GM12878 (cell line): ENCODE results near the gene SACM1L. TPM values are rescaled to one million over a fixed set of nuclear protein-coding genes. Genes with fewer than 3 reads are reported as not detected.

Experiments
- ATAC-seq: fragments of 200-7000 bp; cut with Tn5 transposase; 3 replicates; pipeline ENCODE4 v1.9.1; 2020; ENCODE audit warnings: mild to moderate bottlenecking, moderate library complexity
- BruUV-seq: library from RNA; stranded (reverse); fragments of 400-500 nt; replicated peaks from 2 replicates; lab custom pipeline; 2021; lab: Mats Ljungman, UMichigan
- CTCF ChIA-PET: fragments of 300-600 bp; sonication (Branson Sonifier 250); formaldehyde crosslinking; extraction: SDS; loops from one replicate; lab custom pipeline; 2021; ENCODE audit warnings: inconsistent platforms; lab: Yijun Ruan, JAX
- POLR2A ChIA-PET: fragments of 350-600 bp; formaldehyde crosslinking; extraction: SDS; loops from one replicate; lab custom pipeline; 2021; ENCODE audit warnings: inconsistent platforms; lab: Charles Lee
- RAD21 ChIA-PET: fragments of 300-600 bp; sonication (Branson Sonifier 250); formaldehyde crosslinking; loops from one replicate; lab custom pipeline; 2023; ENCODE audit warnings: antibody characterized with exemption; ENCODE audit not compliant: unreplicated experiment; lab: Charles Lee
- SMC1A ChIA-PET: fragments of 300-600 bp; sonication (Branson Sonifier 250); formaldehyde crosslinking; loops from one replicate; lab custom pipeline; 2023; ENCODE audit not compliant: unreplicated experiment, uncharacterized antibody; lab: Charles Lee
- DNase-seq: peaks from one replicate; pipeline ENCODE4 v3.0.0-alpha.2; 2011; ENCODE audit warnings: low read depth, low spot score
- FAIRE-seq: peaks from 3 replicates; lab custom pipeline; 2011; peaks lifted over from hg19 to GRCh38; lab: Jason Lieb, UNC
- H2AFZ ChIP-seq: 2 replicates; pipeline ENCODE4 v1.6.0; 2011; ENCODE audit warnings: low read depth, low read length, control low read depth; ENCODE audit not compliant: control insufficient read depth
- H3K27ac ChIP-seq: 2 replicates; pipeline ENCODE4 v1.5.1; 2011; ENCODE audit warnings: control low read depth; ENCODE audit not compliant: control insufficient read depth, insufficient read depth
- H3K27me3 ChIP-seq, 2 experiments: replicated peaks in 1 of 2; 2 replicates each; pipeline versions ENCODE4 v1.6.0 to v1.6.1; 2011; ENCODE audit warnings: low read length in 1 of 2; ENCODE audit not compliant: control insufficient read depth in 2 of 2, insufficient read depth in 2 of 2
- H3K36me3 ChIP-seq, 2 experiments: 2 replicates each; pipeline ENCODE4 v1.5.1; 2011; ENCODE audit warnings: low read length in 1 of 2; ENCODE audit not compliant: control insufficient read depth in 2 of 2, insufficient read depth in 2 of 2
- H3K4me1 ChIP-seq: 2 replicates; pipeline ENCODE4 v1.6.1; 2011; ENCODE audit warnings: mild to moderate bottlenecking, low read length, moderate library complexity, mixed read lengths; ENCODE audit not compliant: control insufficient read depth, insufficient read depth
- H3K4me2 ChIP-seq: 2 replicates; pipeline ENCODE4 v1.6.0; 2011; ENCODE audit warnings: control low read depth; ENCODE audit not compliant: control insufficient read depth, insufficient read depth
- H3K4me3 ChIP-seq: fragments of 200-600 bp; sonication (generic); 2 replicates; pipeline ENCODE4 v1.5.1; 2016
- H3K79me2 ChIP-seq: 2 replicates; pipeline ENCODE4 v1.6.0; 2011; ENCODE audit warnings: low read length; ENCODE audit not compliant: control insufficient read depth, insufficient read depth
- H3K9ac ChIP-seq: 2 replicates; pipeline ENCODE4 v1.8.0; 2011; ENCODE audit warnings: low read length, control low read depth, mixed read lengths; ENCODE audit not compliant: control insufficient read depth, insufficient read depth
- H3K9me3 ChIP-seq: replicated peaks from 3 replicates; pipeline ENCODE4 v1.5.1; 2011; ENCODE audit warnings: mild to moderate bottlenecking, low read length; ENCODE audit not compliant: control insufficient read depth, insufficient read depth
- H4K20me1 ChIP-seq: 2 replicates; pipeline ENCODE4 v1.6.0; 2011; ENCODE audit not compliant: control insufficient read depth, insufficient read depth
- BCL11A ChIP-seq: IDR thresholded peaks from 2 replicates; pipeline ENCODE4 v1.6.1; 2011; ENCODE audit warnings: low read depth, low read length
- CREB1 ChIP-seq: IDR thresholded peaks from 2 replicates; pipeline ENCODE4 v1.6.1; 2012; ENCODE audit warnings: low read depth, mild to moderate bottlenecking, inconsistent platforms
- GATAD2B ChIP-seq: fragments of 450-650 bp; conservative IDR thresholded peaks from 2 replicates; pipeline ENCODE4 v1.6.1; 2017; ENCODE audit warnings: low read depth, mild to moderate bottlenecking, moderate library complexity
- MAX ChIP-seq: IDR thresholded peaks from 2 replicates; pipeline ENCODE4 v1.6.1; 2012; ENCODE audit warnings: low read depth, low read length, improper control_type of control experiment
- RAD51 ChIP-seq: fragments of 450-650 bp; IDR thresholded peaks from 2 replicates; pipeline ENCODE4 v1.6.1; 2016; ENCODE audit warnings: moderate library complexity, mild to moderate bottlenecking, inconsistent platforms
- SMAD1 ChIP-seq: fragments of 450-650 bp; IDR thresholded peaks from 2 replicates; pipeline ENCODE4 v1.6.1; 2018; ENCODE audit warnings: mild to moderate bottlenecking, low read depth; ENCODE audit not compliant: partially characterized antibody
- WGBS: methylation state at CpG from one replicate; pipeline ENCODE4 v1.1.6; 2016; ENCODE audit warnings: low lambda C conversion rate; ENCODE audit not compliant: insufficient replicate concordance, insufficient coverage; ENCODE audit errors: missing lambda C conversion rate; 5-methylcytosine and 5-hydroxymethylcytosine counted together
- in situ Hi-C: fragments of 300-500 bp; cut with MboI; formaldehyde crosslinking; loops from 9 replicates; pipeline ENCODE4 v1.14.3; 2018; ENCODE audit warnings: mixed read lengths
- intact Hi-C: fragments of 100-400 bp; cut with micrococcal nuclease; formaldehyde crosslinking; loops from one replicate; pipeline ENCODE4 v1.14.2; 2022; ENCODE audit not compliant: unreplicated experiment
- polyA plus RNA-seq, 11 experiments: library from polyadenylated mRNA; depleted of rRNA in 4 of 11; unstranded in 6 of 11; stranded (reverse) in 5 of 11; fragments of >200 nt; fragmentation: Nextera tagmentation in 4 of 11; fragmentation: Illumina TruSeq in 1 of 11; extraction: Ambion mirVana in 4 of 11; extraction: Trizol in 1 of 11; gene quantifications; 1 replicate in 1 of 11; 2 replicates in 10 of 11; pipeline versions ENCODE4 v1.2.1 to v1.2.3, GENCODE V29; 2011 to 2016; ENCODE audit warnings: inconsistent platforms in 2 of 11, missing spikeins in 2 of 11, low read depth in 1 of 11
- total RNA-seq, 4 experiments: library from RNA; depleted of rRNA in 3 of 4; stranded (reverse); fragments of >200 nt in 3 of 4; fragmentation: Illumina TruSeq in 1 of 4; extraction: Trizol in 1 of 4; gene quantifications; 2 replicates each; pipeline versions ENCODE4 v1.2.1 to v1.2.3, GENCODE V29; 2013 to 2021

SACM1L gene
- total and polyA plus RNA-seq, 10 of the 15 experiments (the other 5 are each of a cell fraction or from before 2014, with no cell fraction given), result 16.5 to 48.3 (median 28.9) TPM

GRCh38 chr3:45647148-45647619 lies 42.0 kb upstream of the SACM1L start:
- POLR2A ChIA-PET, result no interaction called here
- Histone ChIP-seq H4K20me1 (peaks cover 11% of the 10 kb centered on the region; the same call in 1 of the 2 replicates), H3K27ac (no peak overlapping the region), H3K4me2 (no peak overlapping the region), H3K9ac (no peak overlapping the region), H3K36me3 (peaks cover 13 to 37% of the 10 kb centered on the region in 2 experiments), H3K79me2 (peaks cover 14% of the 10 kb centered on the region), H3K4me1 (no peaks in the 10 kb centered on the region), H3K4me3 (no peak overlapping the region), H3K27me3 (no peaks in the 10 kb centered on the region), H3K9me3 (no peaks in the 10 kb centered on the region; the same call in 1 of the 3 replicates), H2AFZ (no peak overlapping the region)
- no peak for ATAC-seq
- no TSS peak for BruUV-seq
- intact Hi-C loops, result no loop called here
- DNase-seq, result no peak
- RAD21 ChIA-PET, result no interaction called here
- SMC1A ChIA-PET, result interaction anchor here (1.3 kb wide), 1 partner anchor 49 kb away, joined by 4 read pairs; no protein-coding TSS in a partner anchor
- in situ Hi-C loops, result no loop called here
- no peak for FAIRE-seq
- no peak for TF ChIP-seq RAD51
- 91% methylated on average over 6 of the region's 6 CpGs for WGBS
- CTCF ChIA-PET, result no interaction called here

- intact Hi-C loops, result no loop called here
These were observed 36.0 kb upstream of the SACM1L start for GRCh38 chr3:45653205-45653604.

More at GRCh38 chr3:45653205-45653604, 36.0 kb upstream of the SACM1L start:
- H3K27me3 ChIP-seq, result no peaks in the 10 kb centered on the region
- no TSS peak for BruUV-seq
- H3K9me3 ChIP-seq, result no peaks in the 10 kb centered on the region; the same call in 1 of the 3 replicates
- no peak for ATAC-seq
- RAD21 ChIA-PET, result interaction anchor here (0.5 to 5.0 kb wide), 3 partner anchors 77 to 141 kb away, joined by 5 to 63 read pairs (median 6); no protein-coding TSS in a partner anchor
- CTCF ChIA-PET, result interaction anchor here (1.3 to 4.7 kb wide), 7 partner anchors 8 to 143 kb away, joined by 3 to 88 read pairs (median 3); no protein-coding TSS in a partner anchor
- TF ChIP-seq CREB1 (no peak), BCL11A (no peak), GATAD2B (no peak), MAX (no peak), SMAD1 (no peak)
- in situ Hi-C loops, result no loop called here
- peaks cover 20% of the 10 kb centered on the region for H3K79me2 ChIP-seq
- H3K27ac ChIP-seq, result no peak overlapping the region
- peaks cover 20% of the 10 kb centered on the region for H3K4me1 ChIP-seq
- POLR2A ChIA-PET, result interaction anchor here (1.1 to 1.2 kb wide), 2 partner anchors 8 to 19 kb away, joined by 3 to 4 read pairs; no protein-coding TSS in a partner anchor
- H3K36me3 ChIP-seq, result peaks cover 2 to 7% of the 10 kb centered on the region in 2 experiments; a peak in 3 of 4 replicates
- no peak overlapping the region for H3K4me2 ChIP-seq
- H2AFZ ChIP-seq, result no peak overlapping the region
- no peak for FAIRE-seq
- 67% methylated on average over 3 of the region's 3 CpGs for WGBS
- no peaks in the 10 kb centered on the region for H4K20me1 ChIP-seq
- no peak overlapping the region for H3K4me3 ChIP-seq
- no peak for DNase-seq
- no peak overlapping the region for H3K9ac ChIP-seq
- SMC1A ChIA-PET, result interaction anchor here (4.7 to 5.2 kb wide), 2 partner anchors 57 to 143 kb away, joined by 45 to 47 read pairs; partner anchors contain the start of gene LIMD1
